ENCODE measurements around the gene FBXW11. TPM values are rescaled to one million over a fixed set of nuclear protein-coding genes. Genes with fewer than 3 reads are reported as not detected.

FBXW11 gene
- total and polyA plus RNA-seq, 2 of the 8 experiments (the other 6 are each of a cell fraction or from before 2014, with no cell fraction given): 45.0 to 75.6 TPM

GRCh38 chr5:172055996-172056395 lies 49.6 kb upstream of the FBXW11 start:
- DNase-seq (ENCODE audit: low read depth in 1 of 2, low spot score in 2 of 2): no peak
- Histone ChIP-seq H4K5ac (ENCODE audit: insufficient read length, low read depth, low read length) (no peak overlapping the region), H4K8ac (ENCODE audit: extremely low read depth, insufficient read depth, low read length) (no peak overlapping the region), H2BK120ac (replicated peaks; ENCODE audit: low read depth, low read length) (no peak overlapping the region), H4K20me1 (replicated peaks in 1 of 2; ENCODE audit: control insufficient read depth in 1 of 2, insufficient read depth in 2 of 2, low read length in 2 of 2) (peaks cover 2% of the 10 kb centered on the region in 2 experiments), H3K9me3 (ENCODE audit: insufficient read depth in 2 of 2, low read depth in 1 of 2, low read length in 1 of 2) (no peaks in the 10 kb centered on the region), H3K36me3 (ENCODE audit: control insufficient read depth in 2 of 4, insufficient read depth in 4 of 4, low read length in 3 of 4) (peaks cover 0 to 2% (median 0%) of the 10 kb centered on the region in 4 experiments; a peak in 1 of 8 replicates), H3K18ac (ENCODE audit: extremely low read depth, low read length) (no peak overlapping the region), H2BK12ac (ENCODE audit: low read depth, low read length) (no peak overlapping the region), H2BK20ac (ENCODE audit: low read length) (no peak overlapping the region), H3K23ac (ENCODE audit: insufficient read length) (no peak overlapping the region), H4K91ac (replicated peaks; ENCODE audit: insufficient read length, low read length) (no peak overlapping the region), H3K9ac (replicated peaks in 1 of 4; ENCODE audit: extremely low read depth in 1 of 4, low read depth in 3 of 4, low read length in 3 of 4) (no peak overlapping the region), H3K79me1 (ENCODE audit: low read depth, low read length) (no peaks in the 10 kb centered on the region), H3K27ac (ENCODE audit: low read depth, low read length) (no peak overlapping the region), H2AK5ac (ENCODE audit: low read depth, low read length) (no peak overlapping the region), H3K4me1 (replicated peaks in 1 of 4; ENCODE audit: control insufficient read depth in 3 of 4, insufficient read depth in 4 of 4, low read length in 3 of 4) (no peaks in the 10 kb centered on the region), H2AFZ (ENCODE audit: low read length) (no peak overlapping the region), H3K4ac (replicated peaks; ENCODE audit: insufficient read length, low read depth, low read length) (no peak overlapping the region), H3K4me3 (ENCODE audit: extremely low read depth in 1 of 4, insufficient read depth in 2 of 4, low read depth in 3 of 4, low read length in 4 of 4) (no peak overlapping the region), H3K79me2 (ENCODE audit: control insufficient read depth in 1 of 2, insufficient read depth in 2 of 2, low read length in 2 of 2) (no peaks in the 10 kb centered on the region), H3K27me3 (replicated peaks in 1 of 4; ENCODE audit: control insufficient read depth in 3 of 4, extremely low read depth in 1 of 4, insufficient read depth in 3 of 4, low read length in 3 of 4) (no peaks in the 10 kb centered on the region), H3K14ac (ENCODE audit: insufficient read length) (no peak overlapping the region), H3K56ac (replicated peaks; ENCODE audit: insufficient read length, low read depth, low read length) (no peak overlapping the region), H3K23me2 (ENCODE audit: low read depth, low read length) (no peaks in the 10 kb centered on the region), H3K4me2 (ENCODE audit: insufficient read depth in 1 of 2, low read depth in 2 of 2, low read length in 2 of 2) (no peak overlapping the region), H2BK5ac (ENCODE audit: low read depth, low read length) (no peak overlapping the region), H2BK15ac (ENCODE audit: low read length) (no peak overlapping the region)
- ChIA-PET POLR2A (ENCODE audit: partially characterized antibody) (interaction anchor here (1.1 to 1.7 kb wide), 2 partner anchors 46 to 47 kb away, joined by 3 read pairs; no protein-coding TSS in a partner anchor), CTCF (ENCODE audit: partially characterized antibody) (interaction anchor here (0.6 to 7.1 kb wide), 10 partner anchors 10 to 286 kb away, joined by 3 to 51 read pairs (median 6); no protein-coding TSS in a partner anchor)
- FAIRE-seq: no peak
- WGBS, 2 experiments (ENCODE audit: extremely low coverage in 1 of 2, insufficient coverage in 1 of 2, insufficient read length in 1 of 2, insufficient replicate concordance in 2 of 2, low coverage in 1 of 2, low lambda C conversion rate in 2 of 2, missing lambda C conversion rate in 1 of 2): 87% methylated on average over 3 of the region's 3 CpGs; no CpG with 5 or more reads in 1 of the 2 experiments
- no peak for TF ChIP-seq NANOG (IDR thresholded peaks at IDR 0.05; ENCODE audit: insufficient read depth, low read depth, low read length, poor library complexity, severe bottlenecking)
- TF ChIP-seq CHD2 (IDR thresholded peaks at IDR 0.05; ENCODE audit: low read length): no peak
- no peak for TF ChIP-seq EZH2 (IDR thresholded peaks at IDR 0.05; ENCODE audit: low read depth, low read length, severe bottlenecking)
- no peak for TF ChIP-seq KDM5A (IDR thresholded peaks at IDR 0.05; ENCODE audit: low read length)
- TF ChIP-seq SIX5 (IDR thresholded peaks at IDR 0.05; ENCODE audit: low read depth, low read length): no peak

Measured in H1 (cell line).